NCI-H774 (cell line): ENCODE measurements around the gene PPM1G.

ENCODE experiments used
- DNase-seq: peaks from one replicate; lab custom pipeline; 2025; lab: John Stamatoyannopoulos, UW

Gene PPM1G

GRCh38 chr2:27412419-27413152 lies 3.2 kb upstream of the PPM1G start:
- no peak for DNase-seq

GRCh38 chr2:27408601-27409320 lies 630 bp downstream of the PPM1G start:
- no peak for DNase-seq

GRCh38 chr2:27407798-27408491 lies 1.4 kb downstream of the PPM1G start:
- DNase-seq, result peak; percentile 34

- DNase-seq, result no peak
Observed at GRCh38 chr2:27400348-27401135, 8.8 kb downstream of the PPM1G start.

- DNase-seq, result no peak
Observed at GRCh38 chr2:27398962-27399361, 10.4 kb downstream of the PPM1G start.

DNA sequence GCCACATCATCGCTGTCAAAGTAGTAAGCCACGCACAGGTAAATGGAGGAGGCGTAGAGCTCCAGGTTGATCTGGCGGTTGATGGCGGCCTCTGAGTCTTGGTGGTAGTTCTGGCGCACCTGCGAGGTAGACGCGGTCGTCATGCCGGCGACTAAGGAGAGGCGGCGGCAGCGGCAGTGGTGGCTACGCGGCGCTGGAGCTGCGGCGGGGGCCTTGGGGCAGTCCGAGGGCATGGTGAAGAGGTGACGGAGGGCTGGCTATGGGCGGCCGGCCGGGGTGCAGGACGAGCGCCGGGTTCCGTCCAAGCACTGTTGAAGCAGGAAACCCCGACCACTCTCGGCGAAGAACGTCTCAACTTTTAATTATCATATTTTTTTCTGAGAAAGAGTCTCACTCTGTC lies 16.2 kb downstream of the PPM1G start:
- no peak for DNase-seq

GRCh38 chr2:27390822-27391679 lies 18.3 kb downstream of the PPM1G start:
- no peak for DNase-seq

- no peak for DNase-seq
Observed at GRCh38 chr2:27381577-27382181, 27.7 kb downstream of the PPM1G start.

DNA sequence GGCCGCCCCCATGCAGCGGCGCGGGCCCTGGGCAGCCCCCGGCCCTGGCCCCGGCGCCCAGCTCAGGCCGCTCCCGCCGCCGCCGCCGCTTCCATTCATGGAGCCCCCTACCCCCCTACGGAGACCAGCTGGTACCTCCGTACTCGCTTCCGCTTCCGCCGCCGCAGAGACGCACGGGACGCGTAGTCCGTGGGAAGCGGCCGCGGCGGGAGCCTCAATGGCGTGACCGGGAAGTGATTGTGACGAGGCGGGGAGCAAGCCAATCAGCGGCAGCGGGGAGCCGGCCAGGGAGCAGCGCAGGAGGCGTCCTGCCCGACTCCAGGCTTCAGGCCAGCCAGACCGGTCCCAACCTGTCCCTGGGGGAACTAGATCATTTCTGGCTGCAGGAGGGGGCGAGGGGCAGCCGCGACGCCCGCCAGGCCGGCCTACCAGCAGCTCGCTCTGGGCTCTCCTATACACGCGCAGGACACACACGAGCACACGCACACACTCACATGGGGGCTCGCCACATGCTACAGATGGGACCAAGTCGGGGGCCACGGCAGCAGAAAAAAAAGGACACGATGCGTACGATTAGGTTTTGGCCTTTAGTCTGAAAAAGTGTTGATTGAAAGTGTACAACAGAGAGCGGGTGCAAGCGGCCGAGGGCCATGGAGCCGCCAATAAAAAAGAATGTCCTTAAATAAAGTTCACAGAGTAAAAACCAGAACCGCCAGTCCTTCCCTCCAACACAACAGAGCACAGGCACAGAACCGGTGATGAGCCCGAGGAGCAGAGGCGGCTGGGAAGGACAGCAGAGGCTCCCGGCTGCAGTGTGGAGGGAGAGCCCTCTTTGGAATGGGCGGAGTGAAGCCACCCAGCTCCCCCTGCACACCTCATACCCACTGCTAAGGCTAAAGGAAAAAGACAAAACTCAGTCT lies 28.5 kb downstream of the PPM1G start, which contains the start of gene ZNF513:
Gene ZNF513, minus strand, starts transcription at position 109 of the 920 bp plus-strand sequence. CDS start 208 bp downstream, outside the sequence.
- DNase-seq, result peak; percentile 95

- peak; percentile 44 for DNase-seq
Observed at GRCh38 chr2:27379836-27380625, 29.4 kb downstream of the PPM1G start.

GRCh38 chr2:27379383-27379835 lies 30.0 kb downstream of the PPM1G start:
- DNase-seq, result no peak

GRCh38 chr2:27378809-27379290 lies 30.5 kb downstream of the PPM1G start:
- no peak for DNase-seq

GRCh38 chr2:27378096-27378808 lies 31.1 kb downstream of the PPM1G start:
- DNase-seq, result no peak

DNA sequence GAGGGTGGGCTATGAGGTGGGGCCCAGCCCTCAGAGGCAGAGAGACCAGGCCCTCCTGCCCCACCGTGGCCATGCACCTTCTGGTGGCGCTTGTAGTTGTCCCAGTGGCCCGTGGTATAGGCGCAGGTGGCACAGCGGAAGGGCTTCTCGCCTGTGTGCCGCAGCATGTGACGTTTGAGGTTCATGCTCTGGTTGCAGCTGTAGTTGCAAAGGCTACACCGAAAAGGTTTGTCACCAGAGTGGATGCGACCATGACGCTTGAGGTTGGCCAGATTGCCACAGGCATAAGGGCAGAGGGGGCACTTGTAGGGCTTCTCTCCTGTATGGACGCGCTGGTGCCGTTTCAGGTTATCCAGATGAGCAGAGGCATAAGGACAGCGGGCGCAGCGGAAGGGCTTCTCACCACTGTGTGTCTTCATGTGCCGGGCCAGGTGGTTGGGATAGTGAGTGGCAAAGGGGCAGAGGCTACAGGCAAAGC lies 31.7 kb downstream of the PPM1G start:
- no peak for DNase-seq

DNA sequence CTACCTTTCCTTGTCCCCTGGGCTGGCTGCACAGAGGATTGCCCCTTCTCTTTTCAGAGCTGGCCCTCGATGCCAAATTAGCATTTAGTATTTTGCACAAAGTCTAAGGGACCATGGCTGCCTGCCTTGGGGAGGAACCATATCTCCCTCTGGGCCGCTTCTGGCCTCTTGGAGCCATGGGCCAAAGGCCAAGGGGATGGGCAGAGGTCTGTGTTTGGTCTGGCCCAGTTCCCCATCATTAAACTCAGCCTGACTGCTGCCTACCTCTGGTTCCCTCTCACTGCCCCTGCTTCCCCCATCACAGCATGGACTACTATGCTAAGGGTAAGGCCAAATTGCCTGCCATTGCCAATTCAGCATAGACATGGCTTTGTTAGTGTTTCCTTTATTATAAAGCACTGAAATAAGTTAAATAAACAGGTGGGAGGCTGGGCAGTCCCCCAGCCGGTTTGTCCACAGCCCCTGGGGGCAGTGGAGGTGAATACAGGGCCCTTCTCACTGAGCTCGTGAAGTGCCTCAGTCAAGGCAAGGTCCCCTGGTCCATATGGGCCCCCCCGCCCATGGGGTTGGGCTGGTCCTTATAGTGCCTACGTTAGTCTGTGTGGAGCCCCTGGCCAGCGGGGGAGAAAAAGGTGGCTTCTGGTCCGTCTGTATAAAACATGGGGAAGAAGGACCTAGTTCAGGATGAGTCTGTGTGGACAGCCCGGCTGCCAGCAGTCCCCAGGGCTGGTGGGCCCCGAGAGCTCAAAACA lies 32.3 kb downstream of the PPM1G start:
- no peak for DNase-seq

GRCh38 chr2:27376151-27376865 lies 33.1 kb downstream of the PPM1G start:
- no peak for DNase-seq
